Activated effector memory CD4-positive, alpha-beta T cell treated with anti-CD3 and anti-CD28 coated beads, Interleukin-2, amount 50 U/mL, for 16 hours (primary cell): ENCODE data around the gene BAHCC1.

Experiments
- DNase-seq: peaks from one replicate; pipeline ENCODE4 v3.0.0-alpha.2; 2020

BAHCC1 gene

GRCh38 chr17:81387100-81388090 lies 7.9 kb upstream of the BAHCC1 start:
- DNase-seq: peak; percentile 82

- DNase-seq: no peak
These were observed 7.1 kb upstream of the BAHCC1 start for GRCh38 chr17:81388091-81388611.

GRCh38 chr17:81388612-81389367 lies 6.5 kb upstream of the BAHCC1 start:
- DNase-seq: no peak

GRCh38 chr17:81389585-81389984 lies 5.7 kb upstream of the BAHCC1 start:
- no peak for DNase-seq

GRCh38 chr17:81390029-81390872 lies 5.0 kb upstream of the BAHCC1 start:
- DNase-seq: no peak

- no peak for DNase-seq
These were observed 4.4 kb upstream of the BAHCC1 start for GRCh38 chr17:81390873-81391255.

GRCh38 chr17:81391293-81391935 lies 3.8 kb upstream of the BAHCC1 start:
- DNase-seq: no peak

GRCh38 chr17:81391936-81392908 lies 3.0 kb upstream of the BAHCC1 start:
- DNase-seq: no peak

- DNase-seq: no peak
These were observed 2.2 kb upstream of the BAHCC1 start for GRCh38 chr17:81392909-81393654.

GRCh38 chr17:81393684-81394376 lies 1.4 kb upstream of the BAHCC1 start:
- DNase-seq: peak; percentile 77

- DNase-seq: no peak
These were observed 808 bp upstream of the BAHCC1 start for GRCh38 chr17:81394377-81394920.

- no peak for DNase-seq
These were observed 482 bp downstream of the BAHCC1 start for GRCh38 chr17:81395600-81396277.

- no peak for DNase-seq
These were observed 1.0 kb downstream of the BAHCC1 start for GRCh38 chr17:81396278-81396721.

- DNase-seq: peak; percentile 76
These were observed 1.6 kb downstream of the BAHCC1 start for GRCh38 chr17:81396722-81397313.

GRCh38 chr17:81397314-81398175 lies 2.3 kb downstream of the BAHCC1 start:
- DNase-seq: no peak

- no peak for DNase-seq
These were observed 3.0 kb downstream of the BAHCC1 start for GRCh38 chr17:81398176-81398831.
